ENCODE measurements around the gene SPSB1.
"Not testable (repeated sequence)": the region's sequence is repeated elsewhere in the genome, so short reads cannot be mapped to it uniquely, and the experiment has no call there.

The SPSB1 gene

GRCh38 chr1:9369964-9370788, 77.5 kb downstream of the SPSB1 start:
- DNase-seq = no peak

- DNase-seq = no peak
Observed at GRCh38 chr1:9371391-9371935, 78.8 kb downstream of the SPSB1 start.

GRCh38 chr1:9371951-9372350, 79.3 kb downstream of the SPSB1 start:
- no peak for DNase-seq

GRCh38 chr1:9373619-9374018, 80.9 kb downstream of the SPSB1 start:
- DNase-seq = no peak

- no peak for DNase-seq
Observed at GRCh38 chr1:9374748-9375341, 82.2 kb downstream of the SPSB1 start.

GRCh38 chr1:9375912-9376311, 83.2 kb downstream of the SPSB1 start:
- DNase-seq = no peak

- DNase-seq = no peak
Observed at GRCh38 chr1:9376430-9376829, 83.7 kb downstream of the SPSB1 start.

- no peak for DNase-seq
Observed at GRCh38 chr1:9376886-9377333, 84.2 kb downstream of the SPSB1 start.

- no peak for DNase-seq
Observed at GRCh38 chr1:9378801-9379200, 86.1 kb downstream of the SPSB1 start.

GRCh38 chr1:9380711-9381110, 88.0 kb downstream of the SPSB1 start:
- DNase-seq = no peak

GRCh38 chr1:9382643-9383491, 90.2 kb downstream of the SPSB1 start:
- no peak for DNase-seq

GRCh38 chr1:9384128-9384527, 91.4 kb downstream of the SPSB1 start:
- DNase-seq = no peak

- DNase-seq = no peak
Observed at GRCh38 chr1:9384751-9385245, 92.1 kb downstream of the SPSB1 start.

GRCh38 chr1:9385392-9385791, 92.7 kb downstream of the SPSB1 start:
- not testable (repeated sequence) for DNase-seq

GRCh38 chr1:9385801-9386573, 93.3 kb downstream of the SPSB1 start:
- no peak for DNase-seq

- DNase-seq = no peak
Observed at GRCh38 chr1:9388335-9389180, 95.9 kb downstream of the SPSB1 start.

GRCh38 chr1:9389968-9390367, 97.3 kb downstream of the SPSB1 start:
- DNase-seq = no peak

- DNase-seq = no peak
Observed at GRCh38 chr1:9391620-9392019, 98.9 kb downstream of the SPSB1 start.

GRCh38 chr1:9394010-9394409, 101.3 kb downstream of the SPSB1 start:
- no peak for DNase-seq

- no peak for DNase-seq
Observed at GRCh38 chr1:9395018-9395417, 102.3 kb downstream of the SPSB1 start.

GRCh38 chr1:9397047-9397446, 104.4 kb downstream of the SPSB1 start:
- DNase-seq = no peak
